GM23338 (cell line): Measurements from ENCODE around the gene PGM1. TPM values are rescaled to one million over a fixed set of nuclear protein-coding genes. Genes with fewer than 3 reads are reported as not detected.
A peak's percentile ranks its signal among the peaks of the same experiment; 100 is the strongest.

Experiments used
- ATAC-seq: fragments of 200-7000 bp; cut with Tn5 transposase; 3 replicates; pipeline ENCODE4 v1.9.1; 2020
- DNase-seq: peaks from one replicate; pipeline ENCODE4 v3.0.0-alpha.2; 2015; ENCODE audit warnings: low spot score
- H2AFZ ChIP-seq: fragments of 200-600 bp; sonication (generic); 2 replicates; pipeline ENCODE4 v1.8.0; 2016; ENCODE audit warnings: antibody characterized with exemption, mild to moderate bottlenecking, moderate library complexity
- H3F3A ChIP-seq: fragments of 200-600 bp; sonication (generic); replicated peaks from 2 replicates; pipeline ENCODE4 v1.8.0; 2017; ENCODE audit warnings: antibody characterized with exemption, mixed run types, low read depth
- H3K27ac ChIP-seq: fragments of 200-600 bp; sonication (generic); 2 replicates; pipeline ENCODE4 v1.6.1; 2016; ENCODE audit warnings: low read depth
- H3K27me3 ChIP-seq: fragments of 200-600 bp; sonication (generic); 2 replicates; pipeline ENCODE4 v1.8.0; 2016; ENCODE audit warnings: mild to moderate bottlenecking, mixed run types, moderate library complexity; ENCODE audit not compliant: insufficient read depth
- H3K36me3 ChIP-seq: fragments of 200-600 bp; sonication (generic); 2 replicates; pipeline ENCODE4 v1.8.0; 2016; ENCODE audit warnings: mild to moderate bottlenecking; ENCODE audit not compliant: insufficient read depth
- H3K4me1 ChIP-seq: fragments of 200-600 bp; sonication (generic); 2 replicates; pipeline ENCODE4 v1.8.0; 2016; ENCODE audit warnings: mild to moderate bottlenecking, moderate library complexity; ENCODE audit not compliant: insufficient read depth
- H3K4me2 ChIP-seq: fragments of 200-600 bp; sonication (generic); 2 replicates; pipeline ENCODE4 v1.7.1; 2017; ENCODE audit warnings: mixed run types
- H3K4me3 ChIP-seq: fragments of 200-600 bp; sonication (generic); 2 replicates; pipeline ENCODE4 v1.6.1; 2016; ENCODE audit warnings: mixed run types
- H3K79me2 ChIP-seq: fragments of 200-600 bp; sonication (generic); replicated peaks from 2 replicates; pipeline ENCODE4 v1.8.0; 2017; ENCODE audit warnings: mild to moderate bottlenecking; ENCODE audit not compliant: insufficient read depth
- H3K9me2 ChIP-seq: fragments of 200-600 bp; sonication (generic); 2 replicates; pipeline ENCODE4 v1.8.0; 2017; ENCODE audit not compliant: insufficient read depth
- H4K20me1 ChIP-seq: fragments of 200-600 bp; sonication (generic); replicated peaks from 2 replicates; pipeline ENCODE4 v1.8.0; 2017; ENCODE audit warnings: mild to moderate bottlenecking; ENCODE audit not compliant: insufficient read depth
- H3K27ac Mint-ChIP-seq: 2 replicates; pipeline ENCODE4 v1.8.0; 2020; ENCODE audit warnings: inconsistent platforms, mild to moderate bottlenecking, moderate library complexity, mixed read lengths
- H3K27me3 Mint-ChIP-seq: 3 replicates; pipeline ENCODE4 v1.8.0; 2022; ENCODE audit warnings: low read depth, mild to moderate bottlenecking, moderate library complexity, mixed read lengths, inconsistent platforms; ENCODE audit not compliant: insufficient read depth, poor library complexity
- H3K36me3 Mint-ChIP-seq: 3 replicates; pipeline ENCODE4 v1.8.0; 2021; ENCODE audit warnings: low read depth, mild to moderate bottlenecking, inconsistent platforms, moderate library complexity, mixed read lengths
- H3K4me1 Mint-ChIP-seq: 3 replicates; pipeline ENCODE4 v1.8.0; 2020; ENCODE audit warnings: mild to moderate bottlenecking, inconsistent platforms, mixed read lengths
- H3K4me3 Mint-ChIP-seq: 3 replicates; pipeline ENCODE4 v1.8.0; 2021; ENCODE audit warnings: moderate library complexity, mild to moderate bottlenecking, inconsistent platforms, mixed read lengths
- H3K9me3 Mint-ChIP-seq: 3 replicates; pipeline ENCODE4 v1.8.0; 2020; ENCODE audit warnings: moderate library complexity, mild to moderate bottlenecking, inconsistent platforms, mixed read lengths
- CREB1 ChIP-seq: fragments of 250-450 bp; sonication (Bioruptor Pico); IDR thresholded peaks from 2 replicates; pipeline ENCODE4 v1.5.0; 2020; ENCODE audit warnings: low read depth, mild to moderate bottlenecking, moderate library complexity
- CTCF ChIP-seq, 2 experiments: fragments of 200-600 bp in 1 of 2; sonication (generic) in 1 of 2; conservative IDR thresholded peaks; 2 replicates each; pipeline versions ENCODE4 v1.5.1 to v1.6.1; 2016 to 2017; ENCODE audit warnings: antibody characterized with exemption in 2 of 2, low read depth in 2 of 2, mild to moderate bottlenecking in 2 of 2, moderate library complexity in 1 of 2
- EZH2 ChIP-seq: fragments of 200-600 bp; sonication (generic); IDR thresholded peaks from one replicate; pipeline ENCODE4 v1.8.0; 2017; ENCODE audit warnings: antibody characterized with exemption, mild to moderate bottlenecking, low read depth; ENCODE audit not compliant: unreplicated experiment
- EZH2phosphoT487 ChIP-seq: fragments of 200-600 bp; sonication (generic); IDR thresholded peaks from one replicate; pipeline ENCODE4 v1.8.1; 2018; ENCODE audit warnings: antibody characterized with exemption; ENCODE audit not compliant: unreplicated experiment
- JUNB ChIP-seq: IDR thresholded peaks from one replicate; pipeline ENCODE4 v1.6.1; 2016; ENCODE audit warnings: antibody characterized with exemption; ENCODE audit not compliant: unreplicated experiment
- NANOG ChIP-seq: IDR thresholded peaks from 2 replicates; pipeline ENCODE4 v1.6.1; 2016; ENCODE audit warnings: antibody characterized with exemption, borderline replicate concordance
- POLR2AphosphoS5 ChIP-seq: IDR thresholded peaks from 2 replicates; pipeline ENCODE4 v1.6.1; 2016; ENCODE audit warnings: antibody characterized with exemption, low read depth
- REST ChIP-seq: IDR thresholded peaks from one replicate; pipeline ENCODE4 v1.6.1; 2018; ENCODE audit warnings: antibody characterized with exemption; ENCODE audit not compliant: unreplicated experiment
- STAT1 ChIP-seq: IDR thresholded peaks from one replicate; pipeline ENCODE4 v1.6.1; 2016; ENCODE audit warnings: antibody characterized with exemption; ENCODE audit not compliant: unreplicated experiment
- ZNF114 ChIP-seq: fragments of 250-450 bp; sonication (Bioruptor Pico); IDR thresholded peaks from 2 replicates; pipeline ENCODE4 v1.5.0; 2020; ENCODE audit warnings: mild to moderate bottlenecking, moderate library complexity
- ZNF331 ChIP-seq: fragments of 250-450 bp; sonication (Bioruptor Pico); IDR thresholded peaks from 2 replicates; pipeline ENCODE4 v1.5.0; 2020; ENCODE audit warnings: low read depth, mild to moderate bottlenecking, moderate library complexity
- ZNF462 ChIP-seq: fragments of 250-450 bp; sonication (Bioruptor Pico); IDR thresholded peaks from 2 replicates; pipeline ENCODE4 v1.5.0; 2020; ENCODE audit warnings: mild to moderate bottlenecking, moderate library complexity
- polyA plus RNA-seq: library from polyadenylated mRNA; unstranded; fragments of >200 nt; fragmentation: Nextera tagmentation; extraction: Ambion mirVana; gene quantifications from 2 replicates; pipeline ENCODE4 v1.2.1, GENCODE V29; 2016
- total RNA-seq: library from RNA; depleted of rRNA; stranded (reverse); fragments of >200 nt; shearing (Covaris generic); gene quantifications from 2 replicates; pipeline ENCODE4 v1.2.3, GENCODE V29; 2014
- TF ChIP-seq, protein P1 (sequence below): IDR thresholded peaks from 2 replicates; pipeline ENCODE4 v1.6.1; 2016; ENCODE audit warnings: antibody characterized with exemption

PGM1 gene
- total and polyA plus RNA-seq, 2 experiments from 2014 or later = 20.9 to 71.9 TPM

DNA sequence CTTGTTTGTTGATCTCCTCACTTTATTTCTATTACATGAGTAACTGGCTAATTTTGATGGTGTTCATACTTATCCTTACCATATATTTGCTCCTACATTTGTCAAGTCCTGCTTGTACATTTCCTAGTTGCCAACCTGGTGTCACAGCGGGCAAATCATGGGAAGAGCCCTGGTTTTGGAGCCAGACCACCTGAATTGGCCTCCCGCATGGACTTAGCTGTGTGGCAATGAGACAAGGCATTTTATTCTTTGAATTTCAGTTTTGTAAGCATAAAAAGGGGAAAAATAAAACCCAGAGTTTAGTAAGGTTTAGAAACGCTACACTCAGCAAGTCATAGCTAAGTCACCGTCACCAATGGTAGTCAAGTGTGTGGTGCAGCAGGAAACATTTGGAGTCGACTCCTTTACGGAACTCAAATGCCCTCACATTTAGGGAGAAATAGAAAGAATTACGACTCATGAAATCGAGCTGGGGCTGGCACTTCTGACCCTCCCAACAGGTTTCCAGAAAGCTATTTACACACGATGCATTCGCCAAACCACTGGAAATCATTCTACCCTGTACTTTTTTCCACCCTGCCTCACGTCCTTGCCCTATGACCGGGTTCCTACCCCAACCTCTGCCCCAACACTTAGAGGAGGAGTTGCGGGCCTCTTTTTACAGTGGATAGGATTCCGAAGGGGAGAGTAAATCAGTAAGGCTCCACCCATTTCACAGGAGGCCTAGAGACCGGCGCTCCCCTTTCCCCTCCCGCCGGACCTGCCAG lies 492 bp upstream of the PGM1 start:
- Histone ChIP-seq H3K4me3 (peak overlapping the region; percentile 95), H3K4me1 (peaks cover 6% of the 10 kb centered on the region), H3K79me2 (peaks cover 6% of the 10 kb centered on the region), H3F3A (0 out of 2 replicates have a peak, but pooled peaks cover 3% of the 10 kb centered on the region), H3K36me3 (no peaks in the 10 kb centered on the region), H3K27me3 (peaks cover 10% of the 10 kb centered on the region; the same call in 1 of the 2 replicates), H4K20me1 (0 out of 2 replicates have a peak, but pooled peaks cover 4% of the 10 kb centered on the region), H3K9me2 (no peaks in the 10 kb centered on the region), H2AFZ (peak overlapping the region; percentile 78), H3K27ac (no peak overlapping the region), H3K4me2 (peak overlapping the region; percentile 75)
- H3K27me3 Mint-ChIP-seq = peaks cover 11% of the 10 kb centered on the region
- TF ChIP-seq POLR2AphosphoS5 (no peak), CTCF (conservative IDR thresholded peaks at IDR 0.05; ENCODE audit: low read depth in 2 of 2) (no peak), ZNF331 (CRISPR knock-in tag) (no peak), EZH2phosphoT487 (no peak), ZNF462 (no peak), STAT1 (no peak), ZNF114 (CRISPR knock-in tag) (no peak), NANOG (no peak), REST (no peak), EZH2 (no peak), JUNB (no peak), CREB1 (CRISPR knock-in tag) (no peak)
- TF ChIP-seq, protein P1, sequence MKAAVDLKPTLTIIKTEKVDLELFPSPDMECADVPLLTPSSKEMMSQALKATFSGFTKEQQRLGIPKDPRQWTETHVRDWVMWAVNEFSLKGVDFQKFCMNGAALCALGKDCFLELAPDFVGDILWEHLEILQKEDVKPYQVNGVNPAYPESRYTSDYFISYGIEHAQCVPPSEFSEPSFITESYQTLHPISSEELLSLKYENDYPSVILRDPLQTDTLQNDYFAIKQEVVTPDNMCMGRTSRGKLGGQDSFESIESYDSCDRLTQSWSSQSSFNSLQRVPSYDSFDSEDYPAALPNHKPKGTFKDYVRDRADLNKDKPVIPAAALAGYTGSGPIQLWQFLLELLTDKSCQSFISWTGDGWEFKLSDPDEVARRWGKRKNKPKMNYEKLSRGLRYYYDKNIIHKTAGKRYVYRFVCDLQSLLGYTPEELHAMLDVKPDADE = no peak
- DNase-seq (peak; percentile 90), ATAC-seq (no peak; the same call in 1 of the 3 replicates)
- H3K4me1 Mint-ChIP-seq = peaks cover 3% of the 10 kb centered on the region; the same call in 2 of the 3 replicates
- no peaks in the 10 kb centered on the region for H3K36me3 Mint-ChIP-seq
- H3K27ac Mint-ChIP-seq = no peak overlapping the region
- H3K4me3 Mint-ChIP-seq = peak overlapping the region; percentile 92
- H3K9me3 Mint-ChIP-seq = no peaks in the 10 kb centered on the region
